A549 (cell line): ENCODE measurements around the gene SPC25. TPM values are rescaled to one million over a fixed set of nuclear protein-coding genes. Genes with fewer than 3 reads are reported as not detected.

Experiments
- ATAC-seq, 2 experiments: fragments of 200-7000 bp in 1 of 2; fragments of >200 bp in 1 of 2; cut with Nextera tagmentation in 1 of 2; cut with Tn5 transposase in 1 of 2; 3 replicates each; pipeline versions ENCODE4 v1.8.0 to v1.9.1; 2018 to 2020; ENCODE audit warnings: mild to moderate bottlenecking in 1 of 2, moderate library complexity in 1 of 2
- CTCF ChIA-PET: fragments of 300-600 bp; sonication (Branson Sonifier 250); formaldehyde crosslinking; extraction: SDS; loops from one replicate; lab custom pipeline; 2021; ENCODE audit warnings: antibody characterized with exemption, inconsistent platforms; lab: Yijun Ruan, JAX
- POLR2A ChIA-PET: fragments of 350-600 bp; formaldehyde crosslinking; extraction: SDS; loops from one replicate; lab custom pipeline; 2021; ENCODE audit warnings: antibody characterized with exemption, inconsistent platforms; lab: Yijun Ruan, JAX
- DNase-seq, 2 experiments: peaks; one replicate each; pipeline versions ENCODE4 v3.0.0 to v3.0.0-alpha.2; 2011 to 2016; ENCODE audit warnings: low read depth in 1 of 2, low spot score in 1 of 2
- FAIRE-seq: peaks from 2 replicates; lab custom pipeline; 2011; peaks lifted over from hg19 to GRCh38; lab: Jason Lieb, UNC
- H3K27ac ChIP-seq, 2 experiments: fragments of >200 bp; sonication (Bioruptor Twin); formaldehyde crosslinking; 3 replicates each; pipeline ENCODE4 v1.5.1; 2016 to 2017
- H3K4me1 ChIP-seq: fragments of >200 bp; sonication (Bioruptor Twin); formaldehyde crosslinking; 3 replicates; pipeline ENCODE4 v1.6.1; 2016
- H3K4me2 ChIP-seq: fragments of >200 bp; sonication (Bioruptor Twin); formaldehyde crosslinking; 3 replicates; pipeline ENCODE4 v1.6.1; 2016
- H3K4me3 ChIP-seq: fragments of >200 bp; sonication (Bioruptor Twin); formaldehyde crosslinking; 3 replicates; pipeline ENCODE4 v1.5.1; 2016
- H3K9me3 ChIP-seq: fragments of >200 bp; sonication (Bioruptor Twin); formaldehyde crosslinking; 3 replicates; pipeline ENCODE4 v1.6.1; 2016
- BHLHE40 ChIP-seq: IDR thresholded peaks from 2 replicates; pipeline ENCODE4 v1.6.1; 2012; ENCODE audit warnings: low read depth, low read length, inconsistent platforms
- CBX2 ChIP-seq: fragments of 200-600 bp; sonication (generic); IDR thresholded peaks from 2 replicates; pipeline ENCODE4 v1.6.1; 2016; ENCODE audit warnings: low read depth, mild to moderate bottlenecking, borderline replicate concordance
- CBX8 ChIP-seq: fragments of 200-600 bp; sonication (generic); IDR thresholded peaks from 2 replicates; pipeline ENCODE4 v1.6.1; 2016
- CEBPB ChIP-seq, 2 experiments: fragments of >200 bp in 1 of 2; sonication (Bioruptor Twin) in 1 of 2; formaldehyde crosslinking in 1 of 2; IDR thresholded peaks; 2 replicates each; pipeline ENCODE4 v1.6.1; 2012 to 2016
- CHD2 ChIP-seq: fragments of 150-350 bp; IDR thresholded peaks from 2 replicates; pipeline ENCODE4 v1.6.1; 2014; ENCODE audit warnings: low read length; ENCODE audit not compliant: partially characterized antibody
- EHMT2 ChIP-seq: fragments of 200-600 bp; sonication (generic); IDR thresholded peaks from 2 replicates; pipeline ENCODE4 v1.6.1; 2016; ENCODE audit warnings: antibody characterized with exemption, low read depth, mild to moderate bottlenecking, moderate library complexity
- EP300 ChIP-seq, 2 experiments: fragments of >200 bp; sonication (Bioruptor Twin); formaldehyde crosslinking; IDR thresholded peaks; 2 replicates in 1 of 2; 3 replicates in 1 of 2; pipeline ENCODE4 v1.6.1; 2016 to 2017
- FOSB ChIP-seq: fragments of 250-450 bp; sonication (Bioruptor Pico); IDR thresholded peaks from 2 replicates; pipeline ENCODE4 v1.5.0; 2020; ENCODE audit warnings: mild to moderate bottlenecking, moderate library complexity
- FOSL2 ChIP-seq, 2 experiments: fragments of 450-650 bp in 1 of 2; fragments of >200 bp in 1 of 2; sonication (Bioruptor Twin) in 1 of 2; formaldehyde crosslinking; IDR thresholded peaks; 2 replicates each; pipeline versions ENCODE4 v1.5.0 to v1.6.1; 2016 to 2020; ENCODE audit warnings: mild to moderate bottlenecking in 1 of 2, moderate library complexity in 1 of 2
- FOXS1 ChIP-seq: fragments of 250-450 bp; sonication (Bioruptor Pico); IDR thresholded peaks from 2 replicates; pipeline ENCODE4 v1.5.0; 2020; ENCODE audit warnings: mild to moderate bottlenecking, moderate library complexity
- GATA3 ChIP-seq: IDR thresholded peaks from 2 replicates; pipeline ENCODE4 v1.6.1; 2012; ENCODE audit warnings: borderline replicate concordance
- HEYL ChIP-seq: fragments of 250-450 bp; sonication (Bioruptor Pico); IDR thresholded peaks from 2 replicates; pipeline ENCODE4 v1.8.0; 2021; ENCODE audit warnings: mild to moderate bottlenecking, moderate library complexity
- HOXB5 ChIP-seq: fragments of 250-450 bp; sonication (Bioruptor Pico); IDR thresholded peaks from 2 replicates; pipeline ENCODE4 v1.5.0; 2020; ENCODE audit warnings: mild to moderate bottlenecking, moderate library complexity
- JUN ChIP-seq, 2 experiments: fragments of >200 bp; sonication (Bioruptor Twin); formaldehyde crosslinking; IDR thresholded peaks; 2 replicates in 1 of 2; 3 replicates in 1 of 2; pipeline ENCODE4 v1.6.1; 2016 to 2017
- JUNB ChIP-seq: fragments of >200 bp; sonication (Bioruptor Twin); formaldehyde crosslinking; IDR thresholded peaks from 2 replicates; pipeline ENCODE4 v1.6.1; 2016
- KDM1A ChIP-seq: fragments of 200-600 bp; sonication (generic); IDR thresholded peaks from 2 replicates; pipeline ENCODE4 v1.6.1; 2016; ENCODE audit warnings: low read depth, mild to moderate bottlenecking
- MAFK ChIP-seq: fragments of 450-650 bp; IDR thresholded peaks from 2 replicates; pipeline ENCODE4 v1.6.1; 2014; ENCODE audit not compliant: partially characterized antibody
- MAZ ChIP-seq: fragments of 150-350 bp; IDR thresholded peaks from 2 replicates; pipeline ENCODE4 v1.6.1; 2014; ENCODE audit warnings: antibody characterized with exemption, low read depth, low read length, borderline replicate concordance
- NPAS2 ChIP-seq: fragments of 250-450 bp; sonication (Bioruptor Pico); IDR thresholded peaks from 2 replicates; pipeline ENCODE4 v1.8.0; 2022; ENCODE audit warnings: mild to moderate bottlenecking, moderate library complexity, borderline replicate concordance
- POLR2A ChIP-seq: IDR thresholded peaks from 2 replicates; pipeline ENCODE4 v1.6.1; 2012; ENCODE audit warnings: mild to moderate bottlenecking, low read length
- RAD21 ChIP-seq, 2 experiments: fragments of >200 bp in 1 of 2; sonication (Bioruptor Twin) in 1 of 2; formaldehyde crosslinking in 1 of 2; IDR thresholded peaks in 1 of 2; conservative IDR thresholded peaks in 1 of 2; 2 replicates in 1 of 2; 3 replicates in 1 of 2; pipeline ENCODE4 v1.6.1; 2012 to 2018; ENCODE audit warnings: inconsistent platforms in 1 of 2
- RFX5 ChIP-seq: fragments of 450-650 bp; IDR thresholded peaks from 2 replicates; pipeline ENCODE4 v1.7.1; 2014; ENCODE audit warnings: antibody characterized with exemption, mild to moderate bottlenecking, moderate library complexity
- SMC3 ChIP-seq: fragments of >200 bp; sonication (Bioruptor Twin); formaldehyde crosslinking; IDR thresholded peaks from 3 replicates; pipeline ENCODE4 v1.6.1; 2018; ENCODE audit warnings: inconsistent platforms
- TP53 ChIP-seq: fragments of 250-450 bp; sonication (Bioruptor Pico); IDR thresholded peaks from 2 replicates; pipeline ENCODE4 v1.5.0; 2021; ENCODE audit warnings: mild to moderate bottlenecking, moderate library complexity
- ZC3H11A ChIP-seq: fragments of 450-650 bp; IDR thresholded peaks from 2 replicates; pipeline ENCODE4 v1.6.1; 2014; ENCODE audit warnings: antibody characterized with exemption, mild to moderate bottlenecking
- ZFP36 ChIP-seq: fragments of 450-650 bp; IDR thresholded peaks from 2 replicates; pipeline ENCODE4 v1.6.1; 2014; ENCODE audit warnings: borderline replicate concordance; ENCODE audit not compliant: partially characterized antibody
- ZNF302 ChIP-seq: fragments of 250-450 bp; sonication (Bioruptor Pico); IDR thresholded peaks from 2 replicates; pipeline ENCODE4 v1.9.0; 2021; ENCODE audit warnings: inconsistent platforms, mild to moderate bottlenecking, moderate library complexity
- WGBS: methylation state at CpG from one replicate; pipeline ENCODE4 v1.1.6; 2017; ENCODE audit errors: missing lambda C conversion rate; 5-methylcytosine and 5-hydroxymethylcytosine counted together
- polyA plus RNA-seq, 4 experiments: library from polyadenylated mRNA; depleted of rRNA in 3 of 4; stranded (reverse); fragments of >200 nt; fragmentation: RNase III in 1 of 4; extraction: RNeasy Plus Mini Kit Qiagen cat#74134 plus additional on column Dnase treatment in 1 of 4; gene quantifications; 2 replicates in 3 of 4; 3 replicates in 1 of 4; pipeline ENCODE4 v1.2.3, GENCODE V29; 2011 to 2017
- TF ChIP-seq, protein P1 (sequence below): IDR thresholded peaks from 2 replicates; pipeline ENCODE4 v1.6.1; 2012
- TF ChIP-seq, protein P2 (sequence below): fragments of >200 bp; sonication (Bioruptor Twin); formaldehyde crosslinking; IDR thresholded peaks from 2 replicates; pipeline ENCODE4 v1.6.1; 2016
- TF ChIP-seq, protein P3 (sequence below): IDR thresholded peaks from 2 replicates; pipeline ENCODE4 v1.6.1; 2012; ENCODE audit warnings: low read depth, borderline replicate concordance
- TF ChIP-seq, protein P4 (sequence below): fragments of >200 bp; sonication (Bioruptor Twin); formaldehyde crosslinking; IDR thresholded peaks from 3 replicates; pipeline ENCODE4 v1.6.1; 2016

SPC25 gene
- polyA plus RNA-seq, 2 of the 4 experiments (the other 2 are of a cell fraction), result 23.9 to 27.8 TPM

DNA sequence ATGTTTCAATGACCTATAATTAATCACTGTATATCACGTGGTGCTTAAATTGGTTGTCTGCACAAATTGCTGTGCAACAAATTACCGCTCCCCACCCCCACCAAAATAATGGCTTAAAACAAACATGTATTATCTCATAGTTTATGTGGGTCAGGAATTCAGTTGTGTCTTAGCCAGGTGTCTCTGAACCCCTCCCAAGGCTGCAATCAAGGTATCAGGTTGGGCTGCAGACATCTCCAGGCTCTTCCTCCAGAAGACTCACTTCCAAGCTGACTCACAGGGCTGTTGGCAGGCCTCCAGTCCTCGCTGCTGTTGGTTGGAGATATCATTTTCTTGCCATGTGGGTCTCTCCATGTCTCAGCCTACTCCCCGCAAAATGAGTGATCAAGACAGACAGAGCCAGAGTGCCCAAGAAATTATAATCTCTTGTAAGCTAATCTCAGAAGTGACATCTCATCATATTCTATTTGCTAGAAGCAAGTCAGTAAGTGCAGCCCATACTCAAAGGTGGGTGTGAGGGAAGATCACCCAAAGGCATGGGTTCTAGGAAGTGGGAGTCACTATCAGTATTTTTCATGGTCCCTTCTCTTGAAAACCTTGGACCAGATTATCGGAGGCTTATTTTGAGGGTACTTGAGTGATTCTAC, 38.4 kb downstream of the SPC25 start:
- FAIRE-seq (no peak), DNase-seq (peak in 1 of 2 experiments; percentile 40), ATAC-seq (peak; percentile 30 to 66; a peak in 3 of 6 replicates)
- no peaks in the 10 kb centered on the region for H3K9me3 ChIP-seq
- CTCF ChIA-PET, result no interaction called here
- H3K27ac ChIP-seq, result no peak overlapping the region; a peak in 1 of 6 replicates
- POLR2A ChIA-PET, result no interaction called here
- H3K4me1 ChIP-seq, result peaks cover 9% of the 10 kb centered on the region; the same call in 1 of the 3 replicates
- WGBS, result 79% methylated on average over 5 of the region's 5 CpGs
- H3K4me2 ChIP-seq, result no peak overlapping the region
- TF ChIP-seq, protein P1, sequence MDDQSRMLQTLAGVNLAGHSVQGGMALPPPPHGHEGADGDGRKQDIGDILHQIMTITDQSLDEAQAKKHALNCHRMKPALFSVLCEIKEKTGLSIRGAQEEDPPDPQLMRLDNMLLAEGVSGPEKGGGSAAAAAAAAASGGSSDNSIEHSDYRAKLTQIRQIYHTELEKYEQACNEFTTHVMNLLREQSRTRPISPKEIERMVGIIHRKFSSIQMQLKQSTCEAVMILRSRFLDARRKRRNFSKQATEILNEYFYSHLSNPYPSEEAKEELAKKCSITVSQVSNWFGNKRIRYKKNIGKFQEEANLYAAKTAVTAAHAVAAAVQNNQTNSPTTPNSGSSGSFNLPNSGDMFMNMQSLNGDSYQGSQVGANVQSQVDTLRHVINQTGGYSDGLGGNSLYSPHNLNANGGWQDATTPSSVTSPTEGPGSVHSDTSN, result no peak
- no peak for TF ChIP-seq CBX2
- no peak for TF ChIP-seq MAFK
- no peak for TF ChIP-seq SMC3
- TF ChIP-seq FOSB (CRISPR knock-in tag), result no peak
- TF ChIP-seq BHLHE40, result no peak
- TF ChIP-seq, protein P2, sequence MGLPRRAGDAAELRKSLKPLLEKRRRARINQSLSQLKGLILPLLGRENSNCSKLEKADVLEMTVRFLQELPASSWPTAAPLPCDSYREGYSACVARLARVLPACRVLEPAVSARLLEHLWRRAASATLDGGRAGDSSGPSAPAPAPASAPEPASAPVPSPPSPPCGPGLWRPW, result no peak
- no peak for TF ChIP-seq KDM1A
- TF ChIP-seq CHD2, result no peak
- TF ChIP-seq, protein P3, sequence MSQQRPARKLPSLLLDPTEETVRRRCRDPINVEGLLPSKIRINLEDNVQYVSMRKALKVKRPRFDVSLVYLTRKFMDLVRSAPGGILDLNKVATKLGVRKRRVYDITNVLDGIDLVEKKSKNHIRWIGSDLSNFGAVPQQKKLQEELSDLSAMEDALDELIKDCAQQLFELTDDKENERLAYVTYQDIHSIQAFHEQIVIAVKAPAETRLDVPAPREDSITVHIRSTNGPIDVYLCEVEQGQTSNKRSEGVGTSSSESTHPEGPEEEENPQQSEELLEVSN, result no peak
- no peak for TF ChIP-seq ZFP36
- TF ChIP-seq, all 56 proteins: peak for 0
- no peak overlapping the region for H3K4me3 ChIP-seq

DNA sequence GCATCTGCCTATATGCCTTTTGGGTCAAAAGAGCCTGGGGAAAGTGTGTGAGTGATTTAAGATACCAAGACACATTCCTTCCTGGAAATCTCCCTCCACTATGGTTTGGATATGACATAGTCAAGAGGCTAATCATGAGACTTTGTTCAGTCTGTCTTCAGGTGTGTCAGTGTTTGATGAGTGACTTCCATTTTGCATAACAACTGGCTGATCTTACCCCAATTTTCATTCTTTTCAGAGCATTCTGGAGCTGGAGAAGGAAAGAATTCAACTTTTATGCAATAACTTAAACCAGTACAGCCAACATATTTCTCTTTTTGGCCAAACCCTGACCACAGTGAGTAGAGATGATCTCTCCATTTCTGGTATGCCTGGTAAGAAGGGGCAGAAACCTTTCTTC, 39.4 kb downstream of the SPC25 start:
- no peak overlapping the region for H3K27ac ChIP-seq
- no peak for DNase-seq
- no peak for ATAC-seq
- TF ChIP-seq MAFK (no peak), ZFP36 (no peak), GATA3 (no peak), TP53 (CRISPR knock-in tag) (no peak), RFX5 (no peak), JUNB (no peak), CBX8 (no peak)
- TF ChIP-seq, all 56 proteins: peak for 0
- CTCF ChIA-PET, result no interaction called here
- Histone ChIP-seq H3K9me3 (no peaks in the 10 kb centered on the region), H3K4me2 (no peak overlapping the region), H3K4me1 (peaks cover 9% of the 10 kb centered on the region; the same call in 1 of the 3 replicates), H3K4me3 (no peak overlapping the region)
- FAIRE-seq, result no peak
- POLR2A ChIA-PET, result no interaction called here

DNA sequence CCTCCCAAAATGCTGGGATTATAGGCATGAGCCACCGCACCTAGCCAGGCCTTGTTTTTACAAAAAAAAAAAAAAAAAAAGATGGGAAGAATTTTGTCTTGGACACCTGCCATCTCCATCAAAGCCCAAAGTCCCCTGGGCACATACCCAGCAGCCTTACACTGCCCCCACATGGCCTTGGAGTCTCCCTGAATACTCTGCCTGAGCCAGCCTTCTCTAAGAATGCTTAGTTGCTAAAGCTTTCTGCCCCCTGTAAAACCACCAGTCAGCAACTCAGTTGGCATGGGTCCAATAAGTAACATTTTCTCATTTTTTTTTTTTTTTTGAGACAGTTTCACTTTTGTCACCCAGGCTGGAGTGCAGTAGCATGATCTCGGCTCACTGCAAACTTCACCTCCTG, 40.6 kb downstream of the SPC25 start:
- Histone ChIP-seq H3K4me2 (no peak overlapping the region), H3K4me1 (peaks cover 9% of the 10 kb centered on the region; the same call in 1 of the 3 replicates), H3K27ac (no peak overlapping the region), H3K9me3 (no peaks in the 10 kb centered on the region), H3K4me3 (no peak overlapping the region)
- 82% methylated on average over 2 of the region's 2 CpGs for WGBS
- ChIA-PET CTCF (no interaction called here), POLR2A (no interaction called here)
- ATAC-seq, result peak; percentile 56 to 80; a peak in 4 of 6 replicates
- no peak for FAIRE-seq
- peak in 1 of 2 experiments; percentile 55 for DNase-seq
- TF ChIP-seq ZC3H11A, result no peak
- TF ChIP-seq HEYL (CRISPR knock-in tag), result no peak
- TF ChIP-seq CEBPB (IDR thresholded peaks at IDR 0.05), result no peak
- TF ChIP-seq CBX8, result no peak
- TF ChIP-seq POLR2A, result no peak
- TF ChIP-seq FOSL2 (IDR thresholded peaks at IDR 0.05), result no peak
- no peak for TF ChIP-seq FOSL2 (CRISPR knock-in tag; IDR thresholded peaks at IDR 0.05)
- TF ChIP-seq HOXB5 (CRISPR knock-in tag), result no peak
- TF ChIP-seq EHMT2, result no peak
- TF ChIP-seq, protein P4, sequence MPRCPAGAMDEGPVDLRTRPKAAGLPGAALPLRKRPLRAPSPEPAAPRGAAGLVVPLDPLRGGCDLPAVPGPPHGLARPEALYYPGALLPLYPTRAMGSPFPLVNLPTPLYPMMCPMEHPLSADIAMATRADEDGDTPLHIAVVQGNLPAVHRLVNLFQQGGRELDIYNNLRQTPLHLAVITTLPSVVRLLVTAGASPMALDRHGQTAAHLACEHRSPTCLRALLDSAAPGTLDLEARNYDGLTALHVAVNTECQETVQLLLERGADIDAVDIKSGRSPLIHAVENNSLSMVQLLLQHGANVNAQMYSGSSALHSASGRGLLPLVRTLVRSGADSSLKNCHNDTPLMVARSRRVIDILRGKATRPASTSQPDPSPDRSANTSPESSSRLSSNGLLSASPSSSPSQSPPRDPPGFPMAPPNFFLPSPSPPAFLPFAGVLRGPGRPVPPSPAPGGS, result no peak
- TF ChIP-seq RAD21 (conservative IDR thresholded peaks at IDR 0.05 in 1 of 2, IDR thresholded peaks at IDR 0.05 in 1 of 2), result peak; percentile 21 to 37; a peak in 1 of 5 replicates
- no peak for TF ChIP-seq FOXS1
- peak; percentile 42 for TF ChIP-seq MAFK
- no peak for TF ChIP-seq EP300 (IDR thresholded peaks at IDR 0.05)
- TF ChIP-seq JUN (IDR thresholded peaks at IDR 0.05), result no peak
- TF ChIP-seq ZNF302 (CRISPR knock-in tag), result no peak
- no peak for TF ChIP-seq MAZ
- TF ChIP-seq, protein P2, result no peak
- no peak for TF ChIP-seq NPAS2 (CRISPR knock-in tag)
- no peak for TF ChIP-seq RFX5
